ENCODE measurements around the gene PRKAG2. TPM values are rescaled to one million over a fixed set of nuclear protein-coding genes. Genes with fewer than 3 reads are reported as not detected.
"Not testable (repeated sequence)": the region's sequence is repeated elsewhere in the genome, so short reads cannot be mapped to it uniquely, and the experiment has no call there.

The PRKAG2 gene
- total RNA-seq, 1 donor from 2014 or later, result 4.7 TPM

GRCh38 chr7:151756076-151756731 is 120.7 kb downstream of the PRKAG2 start:
- H3K36me3 ChIP-seq (ENCODE audit: control insufficient read depth in 3 of 3, insufficient read depth in 3 of 3, low read length in 3 of 3), result no peaks in the 10 kb centered on the region
- H3K27ac ChIP-seq (ENCODE audit: low read depth, low read length), result no peak overlapping the region
- H3K27me3 ChIP-seq (ENCODE audit: control insufficient read depth in 3 of 3, insufficient read depth in 3 of 3, low read length in 3 of 3), result peaks cover 2 to 4% (median 3%) of the 10 kb centered on the region in 3 donors
- H3K4me3 ChIP-seq (ENCODE audit: low read length in 3 of 3), result no peak overlapping the region
- no peaks in the 10 kb centered on the region for H3K9me3 ChIP-seq (ENCODE audit: control insufficient read depth in 3 of 3, low read length in 3 of 3)
- H3K4me1 ChIP-seq (ENCODE audit: control insufficient read depth in 3 of 3, insufficient read depth in 3 of 3, low read length in 3 of 3), result peaks cover 15 to 32% (median 21%) of the 10 kb centered on the region in 3 donors
- H3K9ac ChIP-seq (ENCODE audit: low read depth in 1 of 3, low read length in 3 of 3), result no peak overlapping the region

- Histone ChIP-seq H3K9ac (ENCODE audit: low read depth in 1 of 3, low read length in 3 of 3) (peak overlapping the region in 2 of 3 donors; percentile 19 to 40), H3K36me3 (ENCODE audit: control insufficient read depth in 3 of 3, insufficient read depth in 3 of 3, low read length in 3 of 3) (no peaks in the 10 kb centered on the region), H3K27me3 (ENCODE audit: control insufficient read depth in 3 of 3, insufficient read depth in 3 of 3, low read length in 3 of 3) (peaks cover 2 to 4% (median 3%) of the 10 kb centered on the region in 3 donors), H3K4me3 (ENCODE audit: low read length in 3 of 3) (no peak overlapping the region), H3K9me3 (ENCODE audit: control insufficient read depth in 3 of 3, low read length in 3 of 3) (no peaks in the 10 kb centered on the region), H3K27ac (ENCODE audit: low read depth, low read length) (no peak overlapping the region), H3K4me1 (ENCODE audit: control insufficient read depth in 3 of 3, insufficient read depth in 3 of 3, low read length in 3 of 3) (peaks cover 15 to 32% (median 21%) of the 10 kb centered on the region in 3 donors)
These were observed 121.6 kb downstream of the PRKAG2 start for GRCh38 chr7:151755131-151755801.

GRCh38 chr7:151754688-151755130 is 122.2 kb downstream of the PRKAG2 start:
- H3K9me3 ChIP-seq (ENCODE audit: control insufficient read depth in 3 of 3, low read length in 3 of 3), result no peaks in the 10 kb centered on the region
- no peak overlapping the region for H3K27ac ChIP-seq (ENCODE audit: low read depth, low read length)
- peaks cover 15 to 32% (median 21%) of the 10 kb centered on the region in 3 donors for H3K4me1 ChIP-seq (ENCODE audit: control insufficient read depth in 3 of 3, insufficient read depth in 3 of 3, low read length in 3 of 3)
- H3K9ac ChIP-seq (ENCODE audit: low read depth in 1 of 3, low read length in 3 of 3), result peak overlapping the region in 2 of 3 donors; percentile 19 to 40
- H3K27me3 ChIP-seq (ENCODE audit: control insufficient read depth in 3 of 3, insufficient read depth in 3 of 3, low read length in 3 of 3), result peaks cover 2 to 4% (median 3%) of the 10 kb centered on the region in 3 donors
- no peak overlapping the region for H3K4me3 ChIP-seq (ENCODE audit: low read length in 3 of 3)
- H3K36me3 ChIP-seq (ENCODE audit: control insufficient read depth in 3 of 3, insufficient read depth in 3 of 3, low read length in 3 of 3), result no peaks in the 10 kb centered on the region

- H3K9ac ChIP-seq (ENCODE audit: low read depth in 1 of 3, low read length in 3 of 3), result no peak overlapping the region
- H3K27ac ChIP-seq (ENCODE audit: low read depth, low read length), result peak overlapping the region; percentile 49
These were observed 122.7 kb downstream of the PRKAG2 start for GRCh38 chr7:151754142-151754590.

GRCh38 chr7:151752816-151753595 is 123.9 kb downstream of the PRKAG2 start:
- peaks cover 0 to under 1% (median 0%) of the 10 kb centered on the region in 3 donors for H3K27me3 ChIP-seq (ENCODE audit: control insufficient read depth in 3 of 3, insufficient read depth in 3 of 3, low read length in 3 of 3)
- H3K4me1 ChIP-seq (ENCODE audit: control insufficient read depth in 3 of 3, insufficient read depth in 3 of 3, low read length in 3 of 3), result peaks cover 15 to 27% (median 21%) of the 10 kb centered on the region in 3 donors
- H3K36me3 ChIP-seq (ENCODE audit: control insufficient read depth in 3 of 3, insufficient read depth in 3 of 3, low read length in 3 of 3), result no peaks in the 10 kb centered on the region
- H3K4me3 ChIP-seq (ENCODE audit: low read length in 3 of 3), result no peak overlapping the region
- no peaks in the 10 kb centered on the region for H3K9me3 ChIP-seq (ENCODE audit: control insufficient read depth in 3 of 3, low read length in 3 of 3)
- H3K27ac ChIP-seq (ENCODE audit: low read depth, low read length), result no peak overlapping the region
- no peak overlapping the region for H3K9ac ChIP-seq (ENCODE audit: low read depth in 1 of 3, low read length in 3 of 3)

More at GRCh38 chr7:151754142-151754590, 122.7 kb downstream of the PRKAG2 start:
- H3K36me3 ChIP-seq (ENCODE audit: control insufficient read depth in 3 of 3, insufficient read depth in 3 of 3, low read length in 3 of 3), result no peaks in the 10 kb centered on the region
- no peak overlapping the region for H3K4me3 ChIP-seq (ENCODE audit: low read length in 3 of 3)
- peaks cover under 1 to 2% (median 1%) of the 10 kb centered on the region in 3 donors for H3K27me3 ChIP-seq (ENCODE audit: control insufficient read depth in 3 of 3, insufficient read depth in 3 of 3, low read length in 3 of 3)
- no peaks in the 10 kb centered on the region for H3K9me3 ChIP-seq (ENCODE audit: control insufficient read depth in 3 of 3, low read length in 3 of 3)
- H3K4me1 ChIP-seq (ENCODE audit: control insufficient read depth in 3 of 3, insufficient read depth in 3 of 3, low read length in 3 of 3), result peaks cover 15 to 28% (median 21%) of the 10 kb centered on the region in 3 donors

- Histone ChIP-seq H3K27ac (ENCODE audit: low read depth, low read length) (no peak overlapping the region), H3K4me1 (ENCODE audit: control insufficient read depth in 3 of 3, insufficient read depth in 3 of 3, low read length in 3 of 3) (peaks cover 15 to 27% (median 21%) of the 10 kb centered on the region in 3 donors), H3K36me3 (ENCODE audit: control insufficient read depth in 3 of 3, insufficient read depth in 3 of 3, low read length in 3 of 3) (no peaks in the 10 kb centered on the region), H3K9ac (ENCODE audit: low read depth in 1 of 3, low read length in 3 of 3) (no peak overlapping the region), H3K27me3 (ENCODE audit: control insufficient read depth in 3 of 3, insufficient read depth in 3 of 3, low read length in 3 of 3) (no peaks in the 10 kb centered on the region), H3K9me3 (ENCODE audit: control insufficient read depth in 3 of 3, low read length in 3 of 3) (no peaks in the 10 kb centered on the region), H3K4me3 (ENCODE audit: low read length in 3 of 3) (no peak overlapping the region)
These were observed 124.9 kb downstream of the PRKAG2 start for GRCh38 chr7:151752037-151752436.

GRCh38 chr7:151748733-151749132 is 128.2 kb downstream of the PRKAG2 start:
- Histone ChIP-seq H3K4me1 (ENCODE audit: control insufficient read depth in 3 of 3, insufficient read depth in 3 of 3, low read length in 3 of 3) (peaks cover 26 to 34% (median 33%) of the 10 kb centered on the region in 3 donors), H3K36me3 (ENCODE audit: control insufficient read depth in 3 of 3, insufficient read depth in 3 of 3, low read length in 3 of 3) (no peaks in the 10 kb centered on the region), H3K27me3 (ENCODE audit: control insufficient read depth in 3 of 3, insufficient read depth in 3 of 3, low read length in 3 of 3) (no peaks in the 10 kb centered on the region), H3K27ac (ENCODE audit: low read depth, low read length) (no peak overlapping the region), H3K9ac (ENCODE audit: low read depth in 1 of 3, low read length in 3 of 3) (no peak overlapping the region), H3K4me3 (ENCODE audit: low read length in 3 of 3) (no peak overlapping the region), H3K9me3 (ENCODE audit: control insufficient read depth in 3 of 3, low read length in 3 of 3) (no peaks in the 10 kb centered on the region)

GRCh38 chr7:151748021-151748420 is 128.9 kb downstream of the PRKAG2 start:
- not testable (repeated sequence) for H3K27ac ChIP-seq (ENCODE audit: low read depth, low read length); H3K36me3 ChIP-seq (ENCODE audit: control insufficient read depth in 3 of 3, insufficient read depth in 3 of 3, low read length in 3 of 3); H3K9ac ChIP-seq (ENCODE audit: low read depth in 1 of 3, low read length in 3 of 3); H3K9me3 ChIP-seq (ENCODE audit: control insufficient read depth in 3 of 3, low read length in 3 of 3); H3K4me3 ChIP-seq (ENCODE audit: low read length in 3 of 3); H3K27me3 ChIP-seq (ENCODE audit: control insufficient read depth in 3 of 3, insufficient read depth in 3 of 3, low read length in 3 of 3)
- peaks cover 33 to 40% (median 40%) of the 10 kb centered on the region in 3 donors for H3K4me1 ChIP-seq (ENCODE audit: control insufficient read depth in 3 of 3, insufficient read depth in 3 of 3, low read length in 3 of 3)

GRCh38 chr7:151745706-151746105 is 131.2 kb downstream of the PRKAG2 start:
- H3K27ac ChIP-seq (ENCODE audit: low read depth, low read length), result peak overlapping the region; percentile 74
- peak overlapping the region; percentile 32 to 41 (median 38) for H3K4me3 ChIP-seq (ENCODE audit: low read length in 3 of 3)
- peak overlapping the region; percentile 51 to 77 (median 74) for H3K9ac ChIP-seq (ENCODE audit: low read depth in 1 of 3, low read length in 3 of 3)
- no peaks in the 10 kb centered on the region for H3K27me3 ChIP-seq (ENCODE audit: control insufficient read depth in 3 of 3, insufficient read depth in 3 of 3, low read length in 3 of 3)
- no peaks in the 10 kb centered on the region for H3K36me3 ChIP-seq (ENCODE audit: control insufficient read depth in 3 of 3, insufficient read depth in 3 of 3, low read length in 3 of 3)
- H3K9me3 ChIP-seq (ENCODE audit: control insufficient read depth in 3 of 3, low read length in 3 of 3), result no peaks in the 10 kb centered on the region
- peaks cover 38 to 45% (median 45%) of the 10 kb centered on the region in 3 donors for H3K4me1 ChIP-seq (ENCODE audit: control insufficient read depth in 3 of 3, insufficient read depth in 3 of 3, low read length in 3 of 3)
